Activated CD4-positive, alpha-beta T cell treated with anti-CD3 and anti-CD28 coated beads, Interleukin-2, amount 10 ng/mL, durations not matched to agents 24 days and 14 days (primary cell): ENCODE results near the gene RNU6-7. TPM values are rescaled to one million over a fixed set of nuclear protein-coding genes. Genes with fewer than 3 reads are reported as not detected.

ENCODE experiments used
- total RNA-seq: library from RNA; stranded (reverse); gene quantifications from 2 replicates; pipeline ENCODE4 v1.2.3, GENCODE V29; 2022

The RNU6-7 gene
- total RNA-seq, 1 donor from 2014 or later = not detected

Other genes starting within 250 kb of the RNU6-7 start
- gene ARHGAP5, start 124.7 kb upstream of the RNU6-7 start, total RNA-seq = 26.9 and 27.6 TPM in 2 replicates
- gene RNU6-8, start 1.2 kb downstream of the RNU6-7 start, total RNA-seq = not detected in 2 replicates
- 0.51 and 0.57 TPM in 2 replicates for gene AKAP6, start 127.3 kb downstream of the RNU6-7 start, total RNA-seq